NCI-H2196 treated with DMSO at 0.1 percent for 48 hours (cell line): Measurements from ENCODE around the gene SLC4A5.
"Not testable (repeated sequence)": the region's sequence is repeated elsewhere in the genome, so short reads cannot be mapped to it uniquely, and the experiment has no call there.

ENCODE experiments used
- DNase-seq: peaks from one replicate; lab custom pipeline; 2025; ENCODE audit not compliant: unreplicated experiment; lab: John Stamatoyannopoulos, UW

Gene SLC4A5

DNA sequence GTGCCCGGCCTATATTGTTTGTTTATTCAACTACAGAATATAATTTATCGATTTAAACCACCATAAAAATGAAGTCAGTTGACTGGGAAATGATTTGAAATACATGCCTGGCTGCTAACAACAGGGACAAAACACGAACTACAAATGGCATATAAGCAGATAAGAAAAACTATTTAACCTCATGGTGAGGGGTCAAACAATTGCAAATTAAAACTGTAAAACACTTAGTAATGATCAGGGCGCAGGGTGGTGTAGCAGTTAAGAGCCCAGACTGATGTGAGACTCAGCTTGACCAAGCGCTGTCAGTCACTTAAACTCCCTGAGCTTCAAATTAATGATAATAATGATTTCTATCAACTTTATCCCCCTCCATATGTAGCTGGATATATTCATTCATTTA is 138.1 kb downstream of the SLC4A5 start:
- no peak for DNase-seq

DNA sequence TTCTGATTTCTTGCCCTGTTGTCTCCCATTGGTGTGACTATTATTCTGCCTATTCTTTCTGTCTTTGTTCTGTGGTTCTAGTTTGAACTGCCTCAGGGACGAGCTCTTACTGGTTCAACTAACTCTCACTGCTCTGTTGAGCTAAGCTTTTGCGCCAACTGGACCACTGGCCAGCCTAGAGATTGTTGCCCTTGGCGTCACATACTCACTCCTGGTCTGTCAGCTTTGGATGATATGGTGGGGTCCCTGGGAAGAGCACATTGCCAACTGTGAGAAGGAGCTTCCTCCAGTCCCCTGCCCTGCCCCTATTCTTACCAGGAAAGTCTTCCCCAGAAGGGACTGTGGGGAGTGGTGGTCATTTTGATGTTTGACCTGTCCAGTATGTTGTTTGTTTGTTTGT is 138.8 kb downstream of the SLC4A5 start:
- no peak for DNase-seq

GRCh38 chr2:74201596-74201995 is 141.6 kb downstream of the SLC4A5 start:
- no peak for DNase-seq

DNA sequence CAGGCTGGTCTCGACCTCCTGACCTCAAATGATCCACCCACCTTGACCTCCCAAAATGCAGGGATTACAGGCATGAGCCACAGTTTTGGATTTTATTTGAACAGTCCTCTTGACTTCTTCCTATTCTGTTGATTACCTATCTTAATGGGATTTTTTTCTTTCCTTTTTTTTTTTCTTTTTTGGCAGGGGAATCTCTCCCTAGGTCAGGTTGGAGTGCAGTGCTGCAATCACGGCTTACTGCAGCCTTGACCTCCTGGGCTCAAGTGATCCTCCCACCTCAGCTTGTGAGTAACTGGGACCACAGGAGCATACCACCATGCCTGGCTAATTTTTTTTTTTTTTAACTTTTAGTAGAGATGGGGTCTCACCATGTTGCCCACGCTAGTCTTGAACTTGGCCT is 142.0 kb downstream of the SLC4A5 start:
- DNase-seq, result no peak

DNA sequence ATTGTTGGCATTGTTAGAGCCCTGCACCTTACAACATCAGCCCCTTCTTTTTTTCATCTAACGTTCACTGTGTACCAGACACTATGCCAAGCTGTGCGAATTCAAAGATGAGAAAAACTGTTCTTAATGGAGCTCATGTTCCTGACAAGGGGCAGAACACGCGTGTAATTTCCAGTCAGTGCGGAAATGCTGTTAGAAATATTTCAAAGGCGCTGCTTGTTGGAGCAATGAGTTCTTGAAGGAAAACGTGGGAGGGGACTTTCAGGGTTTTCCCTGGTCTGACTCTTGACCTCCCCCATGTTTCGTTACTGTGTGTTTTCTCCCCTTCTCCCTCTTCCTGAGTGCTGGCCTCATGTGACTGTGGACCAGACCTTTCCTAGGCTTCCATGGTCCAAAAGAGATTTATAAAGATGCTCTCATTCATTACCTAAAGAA is 143.3 kb downstream of the SLC4A5 start:
- no peak for DNase-seq

DNA sequence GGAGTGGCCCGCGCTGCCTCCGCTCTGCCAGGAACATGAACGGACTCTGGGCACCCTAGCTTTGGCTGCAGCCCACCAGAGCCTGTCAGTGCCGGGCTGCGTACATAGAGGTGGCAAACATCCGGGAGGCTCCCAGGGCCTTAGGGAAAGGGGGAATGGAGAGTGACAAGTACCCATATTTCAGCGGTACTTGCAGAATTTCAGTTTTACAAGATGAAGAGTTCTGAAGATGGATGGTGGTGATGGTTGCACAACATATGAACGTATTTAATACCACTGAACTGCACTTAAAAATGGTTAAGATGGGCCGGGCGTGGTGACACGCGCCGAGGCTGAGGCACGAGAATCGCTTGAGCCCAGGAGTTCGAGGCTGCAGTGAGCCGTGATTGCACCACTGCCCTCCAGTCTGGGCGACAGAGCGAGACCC is 143.9 kb downstream of the SLC4A5 start:
- DNase-seq, result no peak

DNA sequence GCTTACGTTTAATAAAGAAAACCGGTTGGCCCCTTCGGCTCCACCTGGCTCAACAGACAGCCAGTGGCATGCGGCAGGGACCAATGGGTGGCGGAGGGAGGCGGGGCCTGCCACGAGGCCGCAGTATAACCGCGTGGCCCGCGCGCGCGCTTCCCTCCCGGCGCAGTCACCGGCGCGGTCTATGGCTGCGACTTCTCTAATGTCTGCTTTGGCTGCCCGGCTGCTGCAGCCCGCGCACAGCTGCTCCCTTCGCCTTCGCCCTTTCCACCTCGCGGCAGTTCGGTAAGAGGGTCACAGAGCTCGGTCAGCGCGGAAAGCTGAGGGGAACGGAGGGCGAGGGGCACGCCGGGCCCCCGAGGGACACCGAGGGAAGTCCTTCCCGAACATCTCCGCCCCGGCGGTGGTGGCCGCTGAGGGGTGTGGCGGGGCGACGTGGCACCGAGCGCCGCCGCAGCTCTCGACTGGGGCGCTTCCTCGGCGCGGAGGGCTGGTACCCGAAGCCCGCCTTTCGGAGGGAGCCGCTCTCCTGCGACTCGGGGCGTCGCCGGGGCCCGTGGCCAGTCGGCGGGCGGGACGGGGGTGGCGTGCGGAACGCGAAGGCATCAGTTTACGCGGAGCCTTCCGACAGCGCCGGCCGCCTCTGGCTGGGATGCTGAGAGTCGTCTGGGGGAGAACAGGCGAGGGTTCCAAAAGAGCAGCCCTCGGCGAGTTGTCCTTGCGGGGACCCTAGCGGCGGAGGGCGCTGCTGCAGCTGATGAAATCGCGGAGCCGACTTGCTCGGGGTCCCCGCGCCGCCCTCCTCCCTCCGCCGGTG is 144.5 kb downstream of the SLC4A5 start, which contains the start of gene MTHFD2:
Gene MTHFD2, plus strand, starts transcription at position 155 of the 814 bp plus-strand sequence. Its CDS starts 27 bp downstream, at position 182.
- peak; percentile 84 for DNase-seq

- no peak for DNase-seq
These were observed 145.2 kb downstream of the SLC4A5 start for GRCh38 chr2:74198023-74198460.

GRCh38 chr2:74197049-74197448 is 146.2 kb downstream of the SLC4A5 start:
- DNase-seq, result no peak

DNA sequence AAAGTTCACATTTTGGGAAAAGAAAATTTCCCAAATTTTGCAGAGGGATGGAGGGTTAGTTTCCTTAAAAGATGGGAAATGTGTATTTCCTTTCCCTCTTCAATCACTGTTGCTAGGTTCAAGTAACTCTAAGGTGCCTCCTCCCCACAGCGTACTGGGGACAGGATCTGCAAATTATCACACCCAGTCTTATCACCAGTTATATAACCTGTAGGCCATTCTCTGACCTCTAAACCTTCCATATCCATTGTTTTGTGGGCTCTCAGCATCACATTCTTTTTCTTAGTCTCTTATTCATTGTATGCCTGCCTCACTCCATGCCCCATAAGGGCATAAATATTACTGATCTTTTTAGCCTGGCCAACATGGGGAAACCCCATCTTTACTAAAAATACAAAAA is 148.4 kb downstream of the SLC4A5 start:
- no peak for DNase-seq

DNA sequence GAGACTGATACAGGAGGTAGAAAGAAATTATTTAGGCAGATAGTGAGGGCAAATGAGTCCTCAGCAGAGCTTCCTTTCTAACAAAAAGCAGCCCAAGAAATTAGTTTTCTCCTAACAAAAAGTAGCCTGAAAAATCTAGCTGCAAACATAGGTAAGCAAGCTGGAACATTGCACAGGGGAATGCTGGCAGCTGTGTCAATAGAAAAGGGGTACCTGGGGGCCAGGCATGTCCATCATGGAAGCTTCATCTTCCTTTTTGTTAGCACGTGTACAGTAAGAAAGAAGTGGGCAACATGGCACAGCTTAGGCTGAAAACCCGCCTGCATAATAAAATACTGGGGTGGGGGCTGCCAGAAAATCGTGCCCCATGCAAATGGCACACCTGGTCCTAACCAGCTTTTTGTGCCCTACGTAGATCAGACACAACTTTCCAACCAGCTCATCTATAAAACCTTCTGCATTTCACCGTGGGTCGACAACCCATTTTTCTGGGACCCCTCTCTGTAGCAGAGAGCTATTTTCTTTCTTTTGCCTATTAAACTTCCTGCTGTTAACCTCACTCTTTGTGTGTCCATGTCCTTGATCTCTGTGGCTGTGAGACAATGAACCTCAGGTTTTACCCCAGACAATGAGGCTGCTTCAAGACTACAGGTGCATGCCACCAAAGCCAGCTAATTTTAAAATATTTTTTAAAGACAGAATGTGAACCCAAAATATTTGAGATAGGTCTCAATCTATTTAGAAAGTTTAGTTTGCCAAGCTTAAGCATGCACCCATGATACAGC is 151.4 kb downstream of the SLC4A5 start:
- no peak for DNase-seq

- no peak for DNase-seq
These were observed 154.5 kb downstream of the SLC4A5 start for GRCh38 chr2:74188696-74189095.

DNA sequence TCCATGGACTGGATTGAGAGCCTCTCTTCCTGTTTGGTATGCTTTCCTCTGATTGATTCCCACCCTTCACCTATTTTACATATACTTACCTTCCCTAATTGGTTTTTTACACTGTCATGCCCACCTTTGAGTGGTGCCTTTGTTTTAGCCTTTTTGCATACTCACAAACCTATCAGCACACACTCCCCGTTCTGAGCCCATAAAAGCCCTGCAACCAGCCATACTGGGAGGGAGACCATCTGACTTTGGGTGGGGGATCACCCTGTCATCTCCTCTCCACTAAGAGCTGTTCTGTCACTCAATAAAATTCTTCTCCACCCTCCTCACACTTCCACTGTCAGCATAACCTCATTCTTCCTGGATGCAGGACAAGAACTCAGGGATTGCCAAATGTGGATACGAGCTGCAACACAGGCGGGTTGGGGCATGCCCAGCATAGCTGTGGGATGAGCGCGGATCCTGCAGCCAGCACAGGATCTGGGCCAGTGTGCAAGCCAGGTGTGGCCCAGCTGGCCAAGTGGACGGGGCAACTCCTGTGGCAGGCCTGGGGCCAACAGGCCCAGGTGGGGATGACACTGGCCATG is 155.1 kb downstream of the SLC4A5 start:
- no peak for DNase-seq

- not testable (repeated sequence) for DNase-seq
These were observed 156.5 kb downstream of the SLC4A5 start for GRCh38 chr2:74186706-74187105.

DNA sequence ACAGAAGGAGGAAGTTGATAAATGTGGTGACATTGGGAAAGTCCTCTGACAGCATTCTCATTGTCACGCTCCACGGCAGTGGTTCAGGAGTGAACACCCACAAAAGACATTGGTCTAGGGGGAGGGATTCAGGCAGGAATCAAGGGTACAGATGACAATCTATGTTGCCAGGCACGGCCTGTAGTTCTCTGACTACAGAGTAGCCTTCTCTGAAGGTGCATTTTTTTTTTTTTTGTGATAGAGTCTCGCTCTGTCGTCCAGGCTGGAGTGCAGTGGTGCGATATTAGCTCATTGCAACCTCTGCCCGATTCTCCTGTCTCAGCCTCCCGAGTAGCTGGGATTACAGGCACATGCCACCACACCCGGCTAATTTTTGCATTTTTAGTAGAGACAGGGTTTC is 157.2 kb downstream of the SLC4A5 start:
- no peak for DNase-seq

DNA sequence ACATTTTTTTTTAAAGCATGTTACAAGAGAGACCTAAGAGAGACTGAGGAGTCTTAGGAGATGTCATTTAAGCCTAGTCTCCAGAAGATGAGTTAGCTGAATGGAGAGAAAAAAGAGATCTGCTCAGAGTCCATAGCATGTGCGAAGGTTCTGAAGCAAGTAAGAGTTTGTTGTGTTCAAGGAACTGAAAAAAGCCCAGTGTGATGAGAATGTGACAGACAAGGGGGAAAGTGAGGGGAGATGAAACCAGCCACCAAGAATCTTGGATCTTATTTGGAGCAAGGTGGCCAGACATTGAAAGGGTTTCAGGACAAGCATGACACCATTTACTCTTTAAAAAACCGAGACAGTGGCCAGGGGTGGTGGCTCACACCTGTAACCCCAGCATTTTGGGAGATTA is 159.3 kb downstream of the SLC4A5 start:
- no peak for DNase-seq

- no peak for DNase-seq
These were observed 161.5 kb downstream of the SLC4A5 start for GRCh38 chr2:74181739-74182138.

DNA sequence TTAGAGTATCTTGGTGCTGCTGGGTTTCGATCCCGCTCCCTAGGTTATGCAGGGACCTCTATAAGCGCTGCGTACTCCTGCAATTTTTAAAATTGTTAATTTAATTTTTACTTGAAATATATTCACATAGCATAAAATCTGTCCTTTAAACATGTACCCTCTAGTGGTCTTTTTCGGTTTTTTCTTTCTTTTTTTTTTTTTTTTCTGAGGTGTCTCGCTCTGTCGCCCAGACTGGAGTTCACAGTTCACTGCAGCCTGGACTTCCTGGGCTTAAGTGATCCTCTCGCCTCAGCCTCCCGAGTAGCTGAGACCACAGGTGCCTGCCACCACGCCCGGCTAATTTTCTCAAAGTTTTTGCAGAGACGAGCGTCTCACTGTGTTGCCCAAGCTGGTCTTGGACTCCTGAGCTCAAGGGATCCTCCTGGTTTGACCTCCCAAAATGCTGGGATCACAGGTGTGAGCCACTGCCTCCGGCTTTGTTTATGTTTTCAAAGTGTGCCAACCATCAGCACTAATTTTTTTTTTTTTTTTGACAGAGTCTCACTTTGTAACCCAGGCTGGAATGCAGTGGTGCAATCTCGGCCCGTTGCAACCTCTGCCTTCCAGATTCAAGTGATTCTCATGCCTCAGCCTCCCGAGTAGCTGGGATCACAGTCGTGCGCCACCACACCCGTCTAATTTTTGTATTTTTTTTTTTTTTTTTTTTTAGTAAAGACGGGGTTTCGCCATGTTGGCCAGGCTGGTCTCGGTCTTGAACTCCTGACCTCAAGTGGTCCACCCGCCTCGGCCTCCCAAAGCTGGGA is 164.0 kb downstream of the SLC4A5 start:
- DNase-seq, result no peak

- peak; percentile 84 for DNase-seq
These were observed 164.8 kb downstream of the SLC4A5 start, which contains the start of gene MOB1A for GRCh38 chr2:74178211-74179062. Gene MOB1A (minus strand): TSS chr2:74178879. CDS start chr2:74178674, 205 bp downstream.

- DNase-seq, result no peak
These were observed 165.5 kb downstream of the SLC4A5 start for GRCh38 chr2:74177696-74178095.
